ENCODE data around the gene INPP1.

GRCh38 chr2:190334479-190335224 lies 8.7 kb upstream of the INPP1 start:
- TF ChIP-seq, protein P1, sequence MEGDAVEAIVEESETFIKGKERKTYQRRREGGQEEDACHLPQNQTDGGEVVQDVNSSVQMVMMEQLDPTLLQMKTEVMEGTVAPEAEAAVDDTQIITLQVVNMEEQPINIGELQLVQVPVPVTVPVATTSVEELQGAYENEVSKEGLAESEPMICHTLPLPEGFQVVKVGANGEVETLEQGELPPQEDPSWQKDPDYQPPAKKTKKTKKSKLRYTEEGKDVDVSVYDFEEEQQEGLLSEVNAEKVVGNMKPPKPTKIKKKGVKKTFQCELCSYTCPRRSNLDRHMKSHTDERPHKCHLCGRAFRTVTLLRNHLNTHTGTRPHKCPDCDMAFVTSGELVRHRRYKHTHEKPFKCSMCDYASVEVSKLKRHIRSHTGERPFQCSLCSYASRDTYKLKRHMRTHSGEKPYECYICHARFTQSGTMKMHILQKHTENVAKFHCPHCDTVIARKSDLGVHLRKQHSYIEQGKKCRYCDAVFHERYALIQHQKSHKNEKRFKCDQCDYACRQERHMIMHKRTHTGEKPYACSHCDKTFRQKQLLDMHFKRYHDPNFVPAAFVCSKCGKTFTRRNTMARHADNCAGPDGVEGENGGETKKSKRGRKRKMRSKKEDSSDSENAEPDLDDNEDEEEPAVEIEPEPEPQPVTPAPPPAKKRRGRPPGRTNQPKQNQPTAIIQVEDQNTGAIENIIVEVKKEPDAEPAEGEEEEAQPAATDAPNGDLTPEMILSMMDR (IDR thresholded peaks at IDR 0.05; ENCODE audit: control extremely low read depth in 1 of 3, insufficient read depth in 1 of 3, low read depth in 1 of 3, low read length in 3 of 3), result no peak
- TF ChIP-seq HDAC6 (IDR thresholded peaks at IDR 0.05; ENCODE audit: low read depth, low read length) (no peak), GTF2F1 (IDR thresholded peaks at IDR 0.05; ENCODE audit: borderline replicate concordance, low read depth, low read length) (no peak), ATF3 (IDR thresholded peaks at IDR 0.05; ENCODE audit: insufficient read depth, low read depth, low read length) (no peak), RXRA (IDR thresholded peaks at IDR 0.05; ENCODE audit: insufficient read depth, low read depth, low read length) (no peak), TAF1 (IDR thresholded peaks at IDR 0.05; ENCODE audit: low read depth, low read length) (no peak), POLR2A (IDR thresholded peaks at IDR 0.05; ENCODE audit: control extremely low read depth in 1 of 2, low read depth in 2 of 2, low read length in 2 of 2) (no peak), BCL11A (IDR thresholded peaks at IDR 0.05; ENCODE audit: low read depth in 2 of 2, low read length in 2 of 2) (no peak), CEBPB (IDR thresholded peaks at IDR 0.05; ENCODE audit: low read depth, low read length) (no peak)
- TF ChIP-seq, protein P2, sequence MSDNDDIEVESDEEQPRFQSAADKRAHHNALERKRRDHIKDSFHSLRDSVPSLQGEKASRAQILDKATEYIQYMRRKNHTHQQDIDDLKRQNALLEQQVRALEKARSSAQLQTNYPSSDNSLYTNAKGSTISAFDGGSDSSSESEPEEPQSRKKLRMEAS (IDR thresholded peaks at IDR 0.05), result no peak

Data from H1 (cell line).